Measurements from ENCODE around the gene PARD3B. TPM values are rescaled to one million over a fixed set of nuclear protein-coding genes. Genes with fewer than 3 reads are reported as not detected.

The PARD3B gene
- total RNA-seq, 1 experiment from 2014 or later = 7.6 TPM

- CTCF ChIA-PET = no interaction called here
These were observed 444.6 kb downstream of the PARD3B start for GRCh38 chr2:204989877-204990276.

GRCh38 chr2:205001300-205001966, 456.2 kb downstream of the PARD3B start:
- intact Hi-C loops (cut with micrococcal nuclease; ENCODE audit: unreplicated experiment) = no loop called here
- no peaks in the 10 kb centered on the region for H3K9me3 ChIP-seq (ENCODE audit: low read depth, low read length, poor library complexity, severe bottlenecking)

More at GRCh38 chr2:204989877-204990276, 444.6 kb downstream of the PARD3B start:
- intact Hi-C loops (cut with micrococcal nuclease; ENCODE audit: unreplicated experiment) = no loop called here
- BruUV-seq (replicated peaks) = no TSS peak
- no peaks in the 10 kb centered on the region for H3K27me3 ChIP-seq (replicated peaks; ENCODE audit: insufficient read depth, low read depth, low read length, poor library complexity)
- no peak overlapping the region for H3K4me3 ChIP-seq (ENCODE audit: low read depth, low read length, poor library complexity, severe bottlenecking)
- H3K36me3 ChIP-seq (ENCODE audit: insufficient read depth, low read length, poor library complexity, severe bottlenecking) = no peaks in the 10 kb centered on the region
- POLR2A ChIA-PET (ENCODE audit: low non-redundant PET) = no interaction called here
- H3K27ac ChIP-seq (ENCODE audit: low read depth, low read length, poor library complexity, severe bottlenecking) = no peak overlapping the region
- H3K9me3 ChIP-seq (ENCODE audit: low read depth, low read length, poor library complexity, severe bottlenecking) = no peaks in the 10 kb centered on the region
- no peak for TF ChIP-seq EZH2 (IDR thresholded peaks at IDR 0.05; ENCODE audit: borderline replicate concordance, low read depth, low read length, poor library complexity, severe bottlenecking)
- no peak for TF ChIP-seq CTCF (conservative IDR thresholded peaks at IDR 0.05; ENCODE audit: low read depth, low read length)
- H3K4me1 ChIP-seq (ENCODE audit: insufficient read depth, low read length, poor library complexity, severe bottlenecking) = no peaks in the 10 kb centered on the region
- no peak for DNase-seq (ENCODE audit: low spot score)

GRCh38 chr2:205002390-205002789, 457.1 kb downstream of the PARD3B start:
- H3K4me3 ChIP-seq (ENCODE audit: low read depth, low read length, poor library complexity, severe bottlenecking) = no peak overlapping the region
- DNase-seq (ENCODE audit: low spot score) = no peak
- BruUV-seq (replicated peaks) = no TSS peak
- intact Hi-C loops (cut with micrococcal nuclease; ENCODE audit: unreplicated experiment) = no loop called here
- ChIA-PET CTCF (no interaction called here), POLR2A (ENCODE audit: low non-redundant PET) (no interaction called here)
- no peaks in the 10 kb centered on the region for H3K36me3 ChIP-seq (ENCODE audit: insufficient read depth, low read length, poor library complexity, severe bottlenecking)
- H3K27me3 ChIP-seq (replicated peaks; ENCODE audit: insufficient read depth, low read depth, low read length, poor library complexity) = no peaks in the 10 kb centered on the region
- no peaks in the 10 kb centered on the region for H3K4me1 ChIP-seq (ENCODE audit: insufficient read depth, low read length, poor library complexity, severe bottlenecking)
- no peak for TF ChIP-seq EZH2 (IDR thresholded peaks at IDR 0.05; ENCODE audit: borderline replicate concordance, low read depth, low read length, poor library complexity, severe bottlenecking)
- no peak for TF ChIP-seq CTCF (conservative IDR thresholded peaks at IDR 0.05; ENCODE audit: low read depth, low read length)
- H3K9me3 ChIP-seq (ENCODE audit: low read depth, low read length, poor library complexity, severe bottlenecking) = no peaks in the 10 kb centered on the region
- no peak overlapping the region for H3K27ac ChIP-seq (ENCODE audit: low read depth, low read length, poor library complexity, severe bottlenecking)

More at GRCh38 chr2:205001300-205001966, 456.2 kb downstream of the PARD3B start:
- H3K27me3 ChIP-seq (replicated peaks; ENCODE audit: insufficient read depth, low read depth, low read length, poor library complexity) = no peaks in the 10 kb centered on the region
- TF ChIP-seq EZH2 (IDR thresholded peaks at IDR 0.05; ENCODE audit: borderline replicate concordance, low read depth, low read length, poor library complexity, severe bottlenecking) (no peak), CTCF (conservative IDR thresholded peaks at IDR 0.05; ENCODE audit: low read depth, low read length) (no peak)
- no peak overlapping the region for H3K4me3 ChIP-seq (ENCODE audit: low read depth, low read length, poor library complexity, severe bottlenecking)
- H3K27ac ChIP-seq (ENCODE audit: low read depth, low read length, poor library complexity, severe bottlenecking) = no peak overlapping the region
- ChIA-PET CTCF (no interaction called here), POLR2A (ENCODE audit: low non-redundant PET) (no interaction called here)
- H3K4me1 ChIP-seq (ENCODE audit: insufficient read depth, low read length, poor library complexity, severe bottlenecking) = no peaks in the 10 kb centered on the region
- no TSS peak for BruUV-seq (replicated peaks)
- H3K36me3 ChIP-seq (ENCODE audit: insufficient read depth, low read length, poor library complexity, severe bottlenecking) = no peaks in the 10 kb centered on the region
- no peak for DNase-seq (ENCODE audit: low spot score)

All from A673 (cell line).